OCI-LY1 (cell line): ENCODE data around the gene NRP2.

Experiments
- H2AFZ ChIP-seq: fragments of 200-600 bp; sonication (generic), shearing (Covaris generic); 2 replicates; pipeline ENCODE4 v1.6.0; 2014; ENCODE audit warnings: antibody characterized with exemption, mild to moderate bottlenecking, low read length
- H3F3A ChIP-seq: fragments of 200-600 bp; sonication (generic), shearing (Covaris generic); 2 replicates; pipeline ENCODE4 v1.6.0; 2014; ENCODE audit warnings: mild to moderate bottlenecking, antibody characterized with exemption, low read length, moderate library complexity; ENCODE audit not compliant: insufficient read depth
- H3K27ac ChIP-seq: fragments of 200-600 bp; sonication (generic); 2 replicates; pipeline ENCODE4 v1.5.1; 2014; ENCODE audit warnings: low read length, mixed run types, mild to moderate bottlenecking, low read depth; ENCODE audit not compliant: poor library complexity, severe bottlenecking
- H3K27me3 ChIP-seq: fragments of 200-600 bp; sonication (generic); 2 replicates; pipeline ENCODE4 v1.6.0; 2014; ENCODE audit warnings: antibody characterized with exemption, mild to moderate bottlenecking, low read length, moderate library complexity; ENCODE audit not compliant: insufficient read depth
- H3K36me3 ChIP-seq: fragments of 200-600 bp; sonication (generic); 2 replicates; pipeline ENCODE4 v1.6.1; 2014; ENCODE audit warnings: mild to moderate bottlenecking, antibody characterized with exemption, low read length, moderate library complexity, mixed read lengths; ENCODE audit not compliant: insufficient read depth
- H3K4me1 ChIP-seq: fragments of 200-600 bp; sonication (generic); 2 replicates; pipeline ENCODE4 v1.5.1; 2014; ENCODE audit warnings: mild to moderate bottlenecking, low read length, moderate library complexity; ENCODE audit not compliant: insufficient read depth, severe bottlenecking
- H3K4me2 ChIP-seq: fragments of 200-600 bp; sonication (generic), shearing (Covaris generic); 2 replicates; pipeline ENCODE4 v1.6.1; 2014; ENCODE audit warnings: low read length
- H3K4me3 ChIP-seq: fragments of 200-600 bp; sonication (generic); 2 replicates; pipeline ENCODE4 v1.5.1; 2014; ENCODE audit warnings: low read length, low read depth, mild to moderate bottlenecking, mixed read lengths; ENCODE audit not compliant: poor library complexity, severe bottlenecking
- H3K79me2 ChIP-seq: fragments of 200-600 bp; shearing (Covaris generic); 2 replicates; pipeline ENCODE4 v1.6.1; 2016; ENCODE audit warnings: mixed run types, low read length, mixed read lengths; ENCODE audit not compliant: insufficient read depth
- H3K9ac ChIP-seq: fragments of 200-600 bp; sonication (generic), shearing (Covaris generic); 2 replicates; pipeline ENCODE4 v1.6.1; 2014; ENCODE audit warnings: mild to moderate bottlenecking, low read length, mixed read lengths
- H3K9me2 ChIP-seq: fragments of 200-600 bp; sonication (generic), shearing (Covaris generic); 2 replicates; pipeline ENCODE4 v1.6.1; 2014; ENCODE audit warnings: low read depth, mild to moderate bottlenecking, low read length, mixed read lengths
- H3K9me3 ChIP-seq: fragments of 200-600 bp; shearing (Covaris generic); 2 replicates; pipeline ENCODE4 v1.6.1; 2014; ENCODE audit warnings: low read length, mixed read lengths
- H4K20me1 ChIP-seq: fragments of 200-600 bp; sonication (generic), shearing (Covaris generic); 2 replicates; pipeline ENCODE4 v1.6.0; 2016; ENCODE audit warnings: mild to moderate bottlenecking, low read length; ENCODE audit not compliant: insufficient read depth
- EZH2 ChIP-seq: fragments of 200-600 bp; sonication (generic), shearing (Covaris generic); IDR thresholded peaks from 2 replicates; pipeline ENCODE4 v1.8.0; 2017; ENCODE audit warnings: borderline replicate concordance, mixed run types, mild to moderate bottlenecking, antibody characterized with exemption, low read length, moderate library complexity, mixed read lengths
- TF ChIP-seq, protein P1 (sequence below): fragments of 200-600 bp; sonication (generic), shearing (Covaris generic); IDR thresholded peaks from 2 replicates; pipeline ENCODE4 v1.5.1; 2017; ENCODE audit warnings: mild to moderate bottlenecking, antibody characterized with exemption, low read length, moderate library complexity, mixed read lengths

The NRP2 gene

DNA sequence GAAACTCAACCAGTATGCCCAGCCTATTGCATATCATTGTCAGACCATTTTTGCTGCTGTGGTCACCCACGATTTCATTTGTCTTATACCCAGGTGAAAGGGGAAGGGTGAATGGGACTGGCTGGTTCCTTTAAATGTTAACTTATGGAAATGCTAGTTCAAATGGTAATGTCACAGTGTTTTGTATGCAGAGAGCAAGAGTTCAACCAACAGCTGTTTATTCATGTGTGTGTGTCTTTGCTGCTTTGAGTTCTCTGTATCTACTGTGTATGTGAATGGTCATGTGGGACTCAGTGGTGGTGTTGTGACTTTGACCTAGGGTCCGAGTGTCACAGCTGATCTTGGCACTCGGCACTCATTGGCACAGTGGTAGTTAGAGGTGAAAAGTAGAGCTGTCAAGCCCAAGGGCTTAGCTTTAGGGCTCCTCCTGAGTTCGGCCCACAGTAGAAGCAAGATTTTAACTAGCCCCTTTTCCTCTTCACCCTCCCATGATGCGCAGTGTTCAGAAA lies 114.6 kb downstream of the NRP2 start:
- Histone ChIP-seq H3K4me2 (no peak overlapping the region), H3K27ac (no peak overlapping the region), H3K4me3 (no peak overlapping the region), H3K36me3 (no peaks in the 10 kb centered on the region), H3F3A (no peaks in the 10 kb centered on the region), H3K9ac (no peak overlapping the region), H3K79me2 (no peaks in the 10 kb centered on the region), H3K27me3 (peaks cover 5% of the 10 kb centered on the region; the same call in 1 of the 2 replicates), H4K20me1 (no peaks in the 10 kb centered on the region), H2AFZ (no peak overlapping the region), H3K9me2 (no peaks in the 10 kb centered on the region), H3K4me1 (no peaks in the 10 kb centered on the region), H3K9me3 (no peaks in the 10 kb centered on the region)
- no peak for TF ChIP-seq EZH2
- TF ChIP-seq, protein P1, sequence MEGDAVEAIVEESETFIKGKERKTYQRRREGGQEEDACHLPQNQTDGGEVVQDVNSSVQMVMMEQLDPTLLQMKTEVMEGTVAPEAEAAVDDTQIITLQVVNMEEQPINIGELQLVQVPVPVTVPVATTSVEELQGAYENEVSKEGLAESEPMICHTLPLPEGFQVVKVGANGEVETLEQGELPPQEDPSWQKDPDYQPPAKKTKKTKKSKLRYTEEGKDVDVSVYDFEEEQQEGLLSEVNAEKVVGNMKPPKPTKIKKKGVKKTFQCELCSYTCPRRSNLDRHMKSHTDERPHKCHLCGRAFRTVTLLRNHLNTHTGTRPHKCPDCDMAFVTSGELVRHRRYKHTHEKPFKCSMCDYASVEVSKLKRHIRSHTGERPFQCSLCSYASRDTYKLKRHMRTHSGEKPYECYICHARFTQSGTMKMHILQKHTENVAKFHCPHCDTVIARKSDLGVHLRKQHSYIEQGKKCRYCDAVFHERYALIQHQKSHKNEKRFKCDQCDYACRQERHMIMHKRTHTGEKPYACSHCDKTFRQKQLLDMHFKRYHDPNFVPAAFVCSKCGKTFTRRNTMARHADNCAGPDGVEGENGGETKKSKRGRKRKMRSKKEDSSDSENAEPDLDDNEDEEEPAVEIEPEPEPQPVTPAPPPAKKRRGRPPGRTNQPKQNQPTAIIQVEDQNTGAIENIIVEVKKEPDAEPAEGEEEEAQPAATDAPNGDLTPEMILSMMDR: no peak

DNA sequence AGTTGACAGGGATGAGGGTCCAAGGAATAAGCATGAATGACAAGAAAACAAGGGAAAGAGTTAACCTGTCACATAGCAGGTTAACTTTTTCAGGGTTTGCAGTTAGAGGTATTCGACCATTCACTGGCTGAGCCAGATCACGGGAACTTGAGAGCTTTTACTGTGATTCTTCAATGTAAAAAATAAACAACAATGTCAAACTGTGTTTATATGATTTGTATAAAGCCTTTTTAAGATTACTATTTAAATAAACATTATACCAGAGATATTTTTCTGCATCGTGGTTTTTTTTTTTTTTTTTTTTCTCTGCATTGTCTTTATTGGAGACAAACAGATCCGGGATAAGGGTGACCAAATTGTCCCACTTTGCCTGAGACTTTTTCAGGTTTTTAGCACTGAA lies 115.6 kb downstream of the NRP2 start:
- no peak for TF ChIP-seq EZH2
- TF ChIP-seq, protein P1: no peak
- H3F3A ChIP-seq: no peaks in the 10 kb centered on the region
- no peaks in the 10 kb centered on the region for H3K9me3 ChIP-seq
- H3K36me3 ChIP-seq: no peaks in the 10 kb centered on the region
- no peak overlapping the region for H3K9ac ChIP-seq
- no peaks in the 10 kb centered on the region for H3K9me2 ChIP-seq
- no peaks in the 10 kb centered on the region for H3K4me1 ChIP-seq
- no peak overlapping the region for H2AFZ ChIP-seq
- no peak overlapping the region for H3K27ac ChIP-seq
- no peaks in the 10 kb centered on the region for H4K20me1 ChIP-seq
- no peak overlapping the region for H3K4me2 ChIP-seq
- no peaks in the 10 kb centered on the region for H3K79me2 ChIP-seq
- H3K27me3 ChIP-seq: peaks cover 5% of the 10 kb centered on the region; the same call in 1 of the 2 replicates
- H3K4me3 ChIP-seq: no peak overlapping the region

DNA sequence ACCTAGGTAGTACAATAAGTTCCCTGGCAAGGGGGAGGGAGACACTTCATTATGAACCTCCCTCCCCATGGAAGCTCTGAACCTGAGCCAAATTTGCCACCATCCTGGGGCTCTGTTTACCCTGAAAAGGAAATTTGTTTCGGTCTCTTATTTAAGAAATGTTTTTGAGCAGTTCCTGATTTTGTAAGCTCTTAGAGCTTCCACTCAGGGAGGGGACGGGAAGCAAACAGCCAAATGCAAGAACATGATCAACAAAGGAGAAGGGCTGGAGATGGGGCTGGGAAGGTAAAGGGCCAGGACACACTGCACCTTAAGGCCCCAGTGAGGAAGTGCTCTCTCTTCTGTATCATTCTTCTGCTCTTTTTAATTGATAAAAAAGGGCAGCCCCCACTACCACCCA lies 117.9 kb downstream of the NRP2 start:
- Histone ChIP-seq H4K20me1 (no peaks in the 10 kb centered on the region), H3K4me2 (no peak overlapping the region), H3K9me3 (no peaks in the 10 kb centered on the region), H3K79me2 (no peaks in the 10 kb centered on the region), H3K4me3 (no peak overlapping the region), H2AFZ (no peak overlapping the region), H3K27ac (no peak overlapping the region), H3F3A (no peaks in the 10 kb centered on the region), H3K36me3 (no peaks in the 10 kb centered on the region), H3K4me1 (no peaks in the 10 kb centered on the region), H3K9ac (no peak overlapping the region), H3K9me2 (no peaks in the 10 kb centered on the region), H3K27me3 (peaks cover 5% of the 10 kb centered on the region; the same call in 1 of the 2 replicates)
- no peak for TF ChIP-seq EZH2
- TF ChIP-seq, protein P1: no peak
